Measurements from ENCODE around the gene TEAD4.

TEAD4 gene

GRCh38 chr12:3003357-3003992 lies 44.3 kb downstream of the TEAD4 start:
- no peak for DNase-seq

GRCh38 chr12:3004655-3005565 lies 45.7 kb downstream of the TEAD4 start:
- no peak for DNase-seq

DNA sequence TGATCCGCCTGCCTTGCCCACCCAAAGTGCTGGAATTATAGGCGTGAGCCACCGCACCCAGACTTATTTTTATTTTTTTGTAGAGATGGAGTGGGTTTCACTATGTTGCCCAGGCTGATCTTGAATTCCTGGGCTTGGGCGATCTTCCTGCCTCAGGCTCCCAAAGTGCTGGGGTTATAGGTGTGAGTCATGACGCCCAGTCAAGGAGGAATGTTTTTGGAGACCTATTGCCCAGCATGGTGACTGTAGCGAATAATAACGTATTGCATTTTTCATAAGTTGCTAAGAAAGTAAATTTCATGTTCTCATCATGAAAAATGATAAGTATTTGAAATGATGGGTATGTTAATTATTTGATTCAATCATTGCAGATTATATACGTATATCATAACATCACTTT lies 46.5 kb downstream of the TEAD4 start:
- DNase-seq: no peak

- DNase-seq: no peak
These were observed 50.6 kb downstream of the TEAD4 start for GRCh38 chr12:3009780-3010179.

DNA sequence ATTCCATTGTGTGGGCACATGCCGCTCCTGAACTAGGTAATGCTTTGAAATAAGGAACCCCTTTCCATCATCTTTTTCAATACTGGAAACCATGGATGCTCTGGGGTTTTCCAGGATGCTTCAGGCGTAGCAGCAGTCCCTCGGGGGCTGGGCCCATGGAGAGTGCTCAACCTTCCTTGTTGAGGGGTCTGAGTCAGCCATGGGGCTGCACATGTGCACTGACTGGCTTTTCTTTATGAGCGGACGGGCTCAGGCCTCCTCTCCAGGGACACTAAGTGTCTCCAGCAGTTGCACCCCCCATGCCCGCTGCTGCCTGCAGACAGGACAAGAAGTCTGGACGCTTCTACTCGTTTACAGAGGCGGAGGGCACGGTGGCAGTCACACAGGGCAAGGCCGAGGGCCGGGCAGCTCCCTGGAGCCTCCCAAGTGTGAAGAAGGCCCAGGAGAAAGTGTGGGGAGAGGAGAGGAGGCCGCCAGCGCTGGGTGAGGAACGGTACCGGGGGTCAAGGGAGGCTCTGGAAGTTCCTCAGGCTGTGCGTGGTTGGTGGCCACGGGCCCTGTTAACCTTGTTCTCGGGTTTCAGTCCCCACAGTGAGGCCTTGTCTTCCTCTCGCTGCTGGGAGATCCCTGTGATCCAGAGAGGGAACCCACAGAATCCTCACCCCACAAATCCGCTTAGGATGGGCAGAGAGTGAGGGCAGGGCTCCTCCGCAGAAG lies 51.2 kb downstream of the TEAD4 start:
- no peak for DNase-seq

GRCh38 chr12:3012786-3013185 lies 53.6 kb downstream of the TEAD4 start:
- no peak for DNase-seq

GRCh38 chr12:3014641-3015040 lies 55.4 kb downstream of the TEAD4 start:
- no peak for DNase-seq

GRCh38 chr12:3015356-3015755 lies 56.2 kb downstream of the TEAD4 start:
- no peak for DNase-seq

GRCh38 chr12:3016191-3016590 lies 57.0 kb downstream of the TEAD4 start:
- DNase-seq: no peak

GRCh38 chr12:3017281-3017680 lies 58.1 kb downstream of the TEAD4 start:
- no peak for DNase-seq

GRCh38 chr12:3018284-3019004 lies 59.2 kb downstream of the TEAD4 start:
- no peak for DNase-seq

- no peak for DNase-seq
These were observed 59.9 kb downstream of the TEAD4 start for GRCh38 chr12:3019005-3019680.

GRCh38 chr12:3020399-3020798 lies 61.2 kb downstream of the TEAD4 start:
- no peak for DNase-seq

DNA sequence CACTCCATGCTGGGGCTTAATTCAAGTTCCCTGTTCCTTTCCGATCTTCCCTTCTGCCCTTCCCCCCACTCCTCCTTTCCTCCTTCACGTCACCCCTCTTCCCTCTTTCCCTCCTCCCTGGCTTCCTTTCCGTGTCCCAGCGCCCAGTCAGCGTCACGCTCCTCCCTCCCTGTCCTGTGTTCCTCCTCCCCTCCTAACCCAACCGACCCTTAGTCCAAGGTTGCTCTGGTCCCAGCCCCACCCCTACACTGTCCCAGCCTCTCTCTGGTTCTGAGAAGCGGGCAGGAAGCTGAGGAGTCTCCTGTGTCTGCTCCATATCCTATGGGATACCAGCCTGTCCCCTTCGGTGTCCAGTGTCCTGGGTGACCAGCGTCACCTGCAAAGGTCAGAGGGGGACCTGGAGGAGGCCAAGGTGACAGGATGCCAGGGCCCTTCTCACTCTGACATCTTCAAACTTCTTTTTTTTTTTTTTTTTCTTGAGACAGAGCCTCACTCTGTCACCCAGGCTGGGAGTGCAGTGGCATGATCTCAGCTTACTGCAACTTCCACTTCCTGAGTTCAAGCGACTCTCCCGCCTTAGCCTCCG lies 61.7 kb downstream of the TEAD4 start:
- DNase-seq: no peak

DNA sequence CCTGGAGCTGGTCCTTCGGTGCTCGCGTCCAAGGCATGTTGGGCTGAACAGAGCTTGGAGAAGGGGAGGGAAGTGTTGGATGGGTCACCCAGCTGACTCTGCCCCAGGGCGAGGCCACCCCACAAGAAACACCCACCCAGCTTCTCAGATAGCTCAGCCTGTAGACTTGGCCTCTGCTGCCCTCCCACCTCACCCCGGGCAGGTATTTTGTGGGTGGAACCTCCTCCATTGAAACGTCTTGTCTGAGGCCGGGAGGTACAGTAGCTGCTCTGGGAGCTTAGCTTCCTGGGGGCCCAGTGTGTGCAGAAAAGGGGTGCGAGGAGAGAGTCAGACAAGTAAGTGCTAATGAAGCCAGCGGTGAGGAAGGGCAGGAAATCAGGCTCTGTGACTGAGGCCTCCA lies 63.2 kb downstream of the TEAD4 start:
- DNase-seq: no peak

DNA sequence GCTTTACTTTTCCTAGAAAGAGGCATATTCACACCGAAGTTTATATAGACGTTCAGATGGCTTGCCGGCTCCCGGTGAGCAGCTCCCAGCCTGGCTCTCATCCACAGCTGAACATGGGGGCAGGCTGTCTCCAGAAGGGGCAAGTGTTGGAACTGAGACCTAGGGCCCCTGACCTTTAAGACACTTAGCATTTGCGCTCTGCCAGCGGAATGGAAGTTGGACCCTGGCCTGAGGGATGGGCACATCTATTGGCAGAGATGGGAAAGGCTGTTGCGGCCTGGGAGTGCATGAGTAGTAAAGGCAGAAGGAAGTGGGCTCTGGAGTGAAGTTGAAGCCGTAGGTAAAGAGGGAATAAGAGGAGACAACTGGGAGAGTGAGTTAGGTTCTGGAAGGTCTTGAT lies 63.8 kb downstream of the TEAD4 start:
- no peak for DNase-seq

DNA sequence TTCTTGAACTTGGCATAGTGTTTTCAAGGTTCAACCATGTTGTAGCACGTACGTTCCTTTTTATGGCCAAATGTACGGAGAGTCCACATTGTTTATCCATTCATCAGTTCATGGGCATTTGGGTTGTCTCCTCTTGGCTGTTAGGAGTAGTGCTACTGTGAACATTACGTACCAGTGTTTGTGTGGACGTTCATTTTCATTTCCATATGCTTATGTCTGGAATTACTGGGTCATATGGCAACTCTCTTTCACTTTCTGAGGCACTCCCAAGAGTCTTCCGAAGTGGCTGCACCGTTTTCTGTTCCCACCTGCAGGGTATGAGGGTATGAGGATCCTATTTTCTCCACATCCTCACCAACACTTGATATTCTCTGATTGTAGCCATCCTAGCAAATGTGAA lies 68.9 kb downstream of the TEAD4 start:
- no peak for DNase-seq

DNA sequence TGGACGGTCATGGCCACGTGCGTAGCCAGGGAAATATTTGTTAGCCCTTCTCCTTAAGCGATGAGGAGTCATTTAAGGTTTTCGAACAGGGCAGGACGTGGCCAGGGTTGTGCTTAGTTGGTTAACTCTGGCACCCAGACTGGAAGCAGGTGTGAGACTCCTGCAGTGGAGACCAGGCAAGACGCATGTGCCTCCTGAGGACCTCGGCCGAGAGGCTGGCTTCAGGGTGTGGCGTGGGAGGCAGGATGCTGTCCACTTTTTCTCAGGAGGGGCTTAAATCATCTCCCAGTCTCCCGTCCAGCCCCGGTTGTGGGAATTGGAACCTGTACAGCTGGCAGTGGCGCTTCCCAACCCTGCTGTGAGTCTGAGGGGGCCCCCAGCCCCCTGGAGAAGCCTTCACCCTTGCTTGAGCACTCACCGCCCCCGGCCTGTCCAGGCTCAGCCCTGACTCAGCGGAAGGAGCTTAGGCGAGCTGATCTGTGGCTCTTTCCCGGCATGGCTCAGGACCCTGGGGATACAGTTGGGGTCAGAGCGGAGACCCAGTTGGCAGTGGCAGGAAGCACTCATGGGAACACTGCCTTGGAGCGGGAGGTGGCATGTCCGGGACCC lies 71.7 kb downstream of the TEAD4 start:
- DNase-seq: no peak

DNA sequence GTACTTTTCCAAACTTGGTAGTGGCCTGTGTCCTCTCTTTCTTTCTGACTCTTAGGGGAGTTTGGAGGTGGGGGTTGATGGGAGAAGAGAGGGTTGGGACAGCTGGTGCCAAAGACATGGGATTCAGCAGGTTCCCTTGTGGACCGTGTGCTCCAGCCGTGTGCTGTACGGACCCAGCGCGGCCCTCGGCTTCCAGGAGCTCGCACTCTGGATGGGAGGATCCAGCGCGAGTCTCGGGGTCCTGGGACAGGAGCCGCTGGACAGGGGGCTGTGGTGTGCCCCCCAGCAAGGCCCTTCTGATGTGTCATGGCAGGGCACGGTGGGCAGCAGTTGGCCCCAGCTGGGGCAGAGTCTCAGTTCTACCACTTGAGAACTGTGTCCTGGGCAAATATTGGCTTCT lies 73.0 kb downstream of the TEAD4 start:
- no peak for DNase-seq

DNA sequence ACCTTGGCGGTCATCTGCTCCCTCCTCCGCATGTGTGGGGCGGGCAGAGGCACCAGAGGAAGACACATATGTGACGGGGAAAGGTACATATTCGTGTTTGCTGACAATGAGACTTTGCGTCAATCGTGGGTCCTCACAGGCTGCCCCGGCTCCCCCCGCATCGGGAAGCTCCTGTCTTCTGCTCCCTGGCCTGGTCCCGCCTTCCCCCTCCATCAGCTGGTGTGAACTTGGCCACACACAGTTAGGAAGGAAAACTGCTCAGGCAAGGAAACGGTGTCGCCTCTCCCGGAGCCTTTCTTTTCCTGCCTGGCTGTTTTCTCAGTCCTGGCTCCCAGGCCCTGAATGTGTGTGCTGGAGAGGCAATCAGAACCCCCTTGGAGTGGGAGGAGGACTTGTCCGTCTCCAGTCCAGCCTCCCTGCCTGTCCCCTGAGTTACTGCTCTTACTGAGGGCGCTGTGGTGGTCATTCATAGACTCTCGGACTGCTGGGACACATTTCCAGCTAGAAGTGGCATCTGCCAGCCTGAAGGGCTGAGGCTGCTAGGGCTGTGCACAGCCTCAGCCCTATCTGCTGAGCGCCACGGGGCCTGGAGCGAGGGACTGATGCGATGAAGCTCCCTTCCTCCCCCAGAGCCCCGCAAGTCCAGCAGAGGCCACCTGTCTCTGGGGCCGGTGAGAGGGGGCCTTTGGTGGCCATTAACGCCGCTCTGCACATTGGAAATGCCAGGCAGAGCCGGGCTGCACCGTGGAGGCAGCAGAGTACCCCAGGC lies 73.8 kb downstream of the TEAD4 start:
- DNase-seq: no peak

DNA sequence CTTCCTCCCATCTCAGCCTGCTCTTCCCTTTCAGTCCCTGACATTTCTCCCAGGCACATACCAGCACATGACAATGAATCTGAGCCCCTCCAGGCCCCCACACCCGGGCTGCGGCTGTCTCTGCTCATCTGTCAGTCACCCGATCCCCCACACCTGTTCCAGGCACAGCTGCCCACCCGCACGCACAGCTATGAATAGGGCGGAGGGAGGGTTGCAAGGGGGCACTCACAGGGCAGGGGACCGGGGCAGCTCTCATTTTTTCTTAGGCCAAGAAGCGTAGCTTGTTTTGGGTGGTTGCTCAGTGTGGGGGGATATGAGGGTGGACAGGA lies 74.3 kb downstream of the TEAD4 start:
- no peak for DNase-seq
